SU-DHL-6 (cell line): ENCODE results near the gene SVIL.

Experiments used
- H2AFZ ChIP-seq: fragments of 200-600 bp; sonication (generic); 2 replicates; pipeline ENCODE4 v1.6.1; 2014; ENCODE audit warnings: low read depth, mild to moderate bottlenecking, moderate library complexity, mixed read lengths, antibody characterized with exemption, low read length; ENCODE audit not compliant: severe bottlenecking
- H3F3A ChIP-seq: fragments of 200-600 bp; shearing (Covaris generic); 2 replicates; pipeline ENCODE4 v1.6.0; 2016; ENCODE audit warnings: antibody characterized with exemption, mild to moderate bottlenecking; ENCODE audit not compliant: insufficient read depth
- H3K27ac ChIP-seq: fragments of 200-600 bp; sonication (generic); 2 replicates; pipeline ENCODE4 v1.5.1; 2016; ENCODE audit warnings: low read depth, mild to moderate bottlenecking, low read length, moderate library complexity, mixed read lengths
- H3K27me3 ChIP-seq: fragments of 200-600 bp; sonication (generic), shearing (Covaris generic); 2 replicates; pipeline ENCODE4 v1.6.0; 2014; ENCODE audit warnings: mild to moderate bottlenecking, low read length
- H3K36me3 ChIP-seq: fragments of 200-600 bp; sonication (generic); 2 replicates; pipeline ENCODE4 v1.6.1; 2014; ENCODE audit warnings: mild to moderate bottlenecking, low read length, mixed read lengths
- H3K4me2 ChIP-seq: fragments of 300-600, 200-600 bp; shearing (Covaris generic), sonication (generic); 2 replicates; pipeline ENCODE4 v1.6.0; 2014; ENCODE audit warnings: low read length, low read depth, mild to moderate bottlenecking; ENCODE audit not compliant: poor library complexity, severe bottlenecking
- H3K4me3 ChIP-seq: fragments of 200-600 bp; sonication (generic); 2 replicates; pipeline ENCODE4 v1.5.1; 2014; ENCODE audit warnings: antibody characterized with exemption, low read length, mild to moderate bottlenecking, mixed read lengths; ENCODE audit not compliant: insufficient read depth, poor library complexity, severe bottlenecking
- H3K79me2 ChIP-seq: fragments of 200-600 bp; sonication (generic); 2 replicates; pipeline ENCODE4 v1.6.1; 2014; ENCODE audit warnings: mild to moderate bottlenecking, low read length, moderate library complexity; ENCODE audit not compliant: insufficient read depth
- H3K9ac ChIP-seq: fragments of 200-600 bp; sonication (generic); 2 replicates; pipeline ENCODE4 v1.7.0; 2014; ENCODE audit warnings: mild to moderate bottlenecking, low read length
- H3K9me2 ChIP-seq: fragments of 200-600 bp; sonication (generic); replicated peaks from 2 replicates; pipeline ENCODE4 v1.6.1; 2014; ENCODE audit warnings: low read length; ENCODE audit not compliant: insufficient read depth
- H3K9me3 ChIP-seq: fragments of 200-600 bp; sonication (generic); 2 replicates; pipeline ENCODE4 v1.6.1; 2014; ENCODE audit warnings: low read length, mixed read lengths; ENCODE audit not compliant: insufficient read depth
- H4K20me1 ChIP-seq: fragments of 200-600 bp; sonication (generic); 2 replicates; pipeline ENCODE4 v1.6.1; 2014; ENCODE audit warnings: low read depth, mild to moderate bottlenecking, antibody characterized with exemption, low read length, moderate library complexity, mixed read lengths
- CTCF ChIP-seq: fragments of 200-600 bp; sonication (generic); IDR thresholded peaks from one replicate; pipeline ENCODE4 v1.5.1; 2017; ENCODE audit warnings: antibody characterized with exemption, mild to moderate bottlenecking, low read length, moderate library complexity; ENCODE audit not compliant: insufficient read depth, poor library complexity, severe bottlenecking
- EZH2phosphoT487 ChIP-seq: fragments of 200-600 bp; sonication (generic), shearing (Covaris generic); conservative IDR thresholded peaks from 2 replicates; pipeline ENCODE4 v1.6.1; 2018; ENCODE audit warnings: mild to moderate bottlenecking, antibody characterized with exemption, low read length, moderate library complexity, mixed read lengths

Gene SVIL

GRCh38 chr10:29676732-29677131, 42.0 kb upstream of the SVIL start:
- Histone ChIP-seq H3K9me3 (no peaks in the 10 kb centered on the region; the same call in 1 of the 2 replicates), H3F3A (no peaks in the 10 kb centered on the region), H3K36me3 (no peaks in the 10 kb centered on the region), H3K79me2 (no peaks in the 10 kb centered on the region), H3K9me2 (no peaks in the 10 kb centered on the region), H4K20me1 (no peaks in the 10 kb centered on the region), H2AFZ (no peak overlapping the region), H3K4me3 (no peak overlapping the region), H3K4me2 (no peak overlapping the region), H3K27me3 (no peaks in the 10 kb centered on the region), H3K9ac (no peak overlapping the region), H3K27ac (no peak overlapping the region)
- TF ChIP-seq CTCF (no peak), EZH2phosphoT487 (no peak)

- no peaks in the 10 kb centered on the region for H4K20me1 ChIP-seq
- H3K9me2 ChIP-seq = no peaks in the 10 kb centered on the region
- H3K4me2 ChIP-seq = no peak overlapping the region
- no peaks in the 10 kb centered on the region for H3K36me3 ChIP-seq
- H3F3A ChIP-seq = no peaks in the 10 kb centered on the region
- H3K9me3 ChIP-seq = no peaks in the 10 kb centered on the region; the same call in 1 of the 2 replicates
- H2AFZ ChIP-seq = no peak overlapping the region
- no peak overlapping the region for H3K9ac ChIP-seq
- no peak overlapping the region for H3K27ac ChIP-seq
- no peak for TF ChIP-seq EZH2phosphoT487
- TF ChIP-seq CTCF = no peak
- no peaks in the 10 kb centered on the region for H3K27me3 ChIP-seq
- no peak overlapping the region for H3K4me3 ChIP-seq
- H3K79me2 ChIP-seq = no peaks in the 10 kb centered on the region
These were observed 41.2 kb upstream of the SVIL start for GRCh38 chr10:29675984-29676383.

- H3F3A ChIP-seq = no peaks in the 10 kb centered on the region
- no peaks in the 10 kb centered on the region for H3K36me3 ChIP-seq
- H3K27me3 ChIP-seq = no peaks in the 10 kb centered on the region
- no peak overlapping the region for H3K4me2 ChIP-seq
- H4K20me1 ChIP-seq = no peaks in the 10 kb centered on the region
- no peaks in the 10 kb centered on the region for H3K9me2 ChIP-seq
- H3K79me2 ChIP-seq = no peaks in the 10 kb centered on the region
- no peak overlapping the region for H3K9ac ChIP-seq
- TF ChIP-seq CTCF (no peak), EZH2phosphoT487 (no peak)
- no peak overlapping the region for H2AFZ ChIP-seq
- no peak overlapping the region for H3K4me3 ChIP-seq
- no peaks in the 10 kb centered on the region; the same call in 1 of the 2 replicates for H3K9me3 ChIP-seq
- H3K27ac ChIP-seq = no peak overlapping the region
These were observed 37.2 kb upstream of the SVIL start for GRCh38 chr10:29671968-29672367.
